Measurements from ENCODE around the gene WIPF2. TPM values are rescaled to one million over a fixed set of nuclear protein-coding genes. Genes with fewer than 3 reads are reported as not detected.

WIPF2 gene
- total and polyA plus RNA-seq, 2 donors: 2.9 to 9.9 TPM

DNA sequence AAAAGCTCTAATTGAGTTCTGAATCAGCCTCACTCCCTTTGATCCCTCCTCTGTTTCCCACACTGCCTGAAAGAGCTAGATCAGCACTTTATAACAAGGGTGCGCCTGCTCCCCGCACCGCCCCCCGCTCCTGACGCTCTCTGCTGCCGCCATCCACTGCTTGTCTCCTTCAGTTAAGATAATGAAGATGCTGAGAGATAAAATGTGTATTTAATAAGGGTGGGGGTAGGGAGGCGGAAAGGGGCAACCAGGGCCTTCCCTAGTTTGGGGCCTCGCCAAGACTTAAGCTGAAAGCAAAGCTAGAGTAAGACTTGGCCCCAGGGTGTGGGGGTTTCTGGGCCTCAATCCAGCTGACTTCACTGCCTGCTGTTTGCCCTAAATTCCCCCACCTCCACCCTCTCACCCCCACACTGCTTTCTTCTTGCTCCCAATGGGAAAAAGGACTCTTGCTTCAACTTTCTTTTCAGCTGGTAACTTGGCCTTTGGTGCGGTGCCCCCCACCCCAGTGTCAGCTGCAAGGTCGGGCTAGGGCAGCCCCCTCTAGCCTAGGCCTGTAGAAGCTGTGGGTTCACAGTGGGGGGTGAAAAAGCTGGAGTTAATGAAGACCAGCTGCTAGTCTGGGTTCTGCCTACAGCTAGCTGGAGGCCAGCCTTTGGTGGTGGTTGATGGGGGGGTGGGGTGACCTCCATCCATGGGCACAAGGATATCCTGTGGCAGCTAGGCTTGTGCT, 88.1 kb downstream of the WIPF2 start:
- peak in 1 of 9 donors; percentile 55 for DNase-seq (ENCODE audit: low read depth in 6 of 9, low spot score in 9 of 9)
- Histone ChIP-seq H3K4me1 (ENCODE audit: control insufficient read depth in 2 of 2, insufficient read depth in 2 of 2, low read length in 2 of 2) (peaks cover 27 to 89% of the 10 kb centered on the region in 2 donors), H3K9me3 (ENCODE audit: control insufficient read depth in 2 of 2, insufficient read depth in 1 of 2, low read length in 1 of 2) (no peaks in the 10 kb centered on the region), H3K27ac (ENCODE audit: low read depth in 1 of 2, low read length in 1 of 2) (peak overlapping the region in 1 of 2 donors; percentile 70), H3K4me3 (ENCODE audit: low read length in 2 of 2) (no peak overlapping the region), H3K27me3 (ENCODE audit: control insufficient read depth in 2 of 2, insufficient read depth in 1 of 2, low read length in 1 of 2) (no peaks in the 10 kb centered on the region), H3K36me3 (ENCODE audit: control insufficient read depth in 2 of 2, insufficient read depth in 2 of 2, low read length in 1 of 2) (peaks cover 0 to 22% of the 10 kb centered on the region in 2 donors)
- 66% methylated on average over 10 of the region's 10 CpGs for WGBS

DNA sequence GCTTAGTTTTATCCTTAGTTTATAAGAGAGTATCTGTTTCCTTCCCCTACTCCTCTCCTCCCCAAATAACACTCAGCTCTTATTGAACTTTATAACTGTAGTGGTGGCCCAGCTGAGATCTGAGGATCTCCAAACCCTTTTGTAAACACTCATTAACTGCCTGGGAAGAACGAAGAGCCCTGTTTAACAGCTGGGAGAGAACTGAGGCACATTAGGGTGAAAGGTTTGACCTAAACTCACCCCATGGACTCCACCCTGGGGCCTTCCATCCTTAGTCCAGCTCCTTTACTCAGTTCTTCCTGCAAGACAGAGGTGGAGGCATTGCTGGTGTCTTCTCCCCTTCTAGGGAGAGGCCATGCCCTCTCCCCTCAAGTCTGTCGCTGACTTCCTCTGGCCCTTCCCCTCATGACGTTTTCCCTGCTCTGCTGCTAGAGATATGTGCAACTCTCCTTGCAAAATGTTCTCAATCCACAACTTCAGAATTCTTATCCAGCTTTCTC, 88.7 kb downstream of the WIPF2 start:
- H3K27me3 ChIP-seq (ENCODE audit: control insufficient read depth in 2 of 2, insufficient read depth in 1 of 2, low read length in 1 of 2): no peaks in the 10 kb centered on the region
- no peak for DNase-seq (ENCODE audit: low read depth in 6 of 9, low spot score in 9 of 9)
- peaks cover 29 to 95% of the 10 kb centered on the region in 2 donors for H3K4me1 ChIP-seq (ENCODE audit: control insufficient read depth in 2 of 2, insufficient read depth in 2 of 2, low read length in 2 of 2)
- H3K27ac ChIP-seq (ENCODE audit: low read depth in 1 of 2, low read length in 1 of 2): peak overlapping the region in 1 of 2 donors; percentile 70
- WGBS: 35% methylated on average over 3 of the region's 3 CpGs
- no peak overlapping the region for H3K4me3 ChIP-seq (ENCODE audit: low read length in 2 of 2)
- H3K9me3 ChIP-seq (ENCODE audit: control insufficient read depth in 2 of 2, insufficient read depth in 1 of 2, low read length in 1 of 2): no peaks in the 10 kb centered on the region
- H3K36me3 ChIP-seq (ENCODE audit: control insufficient read depth in 2 of 2, insufficient read depth in 2 of 2, low read length in 1 of 2): peaks cover 0 to 17% of the 10 kb centered on the region in 2 donors

DNA sequence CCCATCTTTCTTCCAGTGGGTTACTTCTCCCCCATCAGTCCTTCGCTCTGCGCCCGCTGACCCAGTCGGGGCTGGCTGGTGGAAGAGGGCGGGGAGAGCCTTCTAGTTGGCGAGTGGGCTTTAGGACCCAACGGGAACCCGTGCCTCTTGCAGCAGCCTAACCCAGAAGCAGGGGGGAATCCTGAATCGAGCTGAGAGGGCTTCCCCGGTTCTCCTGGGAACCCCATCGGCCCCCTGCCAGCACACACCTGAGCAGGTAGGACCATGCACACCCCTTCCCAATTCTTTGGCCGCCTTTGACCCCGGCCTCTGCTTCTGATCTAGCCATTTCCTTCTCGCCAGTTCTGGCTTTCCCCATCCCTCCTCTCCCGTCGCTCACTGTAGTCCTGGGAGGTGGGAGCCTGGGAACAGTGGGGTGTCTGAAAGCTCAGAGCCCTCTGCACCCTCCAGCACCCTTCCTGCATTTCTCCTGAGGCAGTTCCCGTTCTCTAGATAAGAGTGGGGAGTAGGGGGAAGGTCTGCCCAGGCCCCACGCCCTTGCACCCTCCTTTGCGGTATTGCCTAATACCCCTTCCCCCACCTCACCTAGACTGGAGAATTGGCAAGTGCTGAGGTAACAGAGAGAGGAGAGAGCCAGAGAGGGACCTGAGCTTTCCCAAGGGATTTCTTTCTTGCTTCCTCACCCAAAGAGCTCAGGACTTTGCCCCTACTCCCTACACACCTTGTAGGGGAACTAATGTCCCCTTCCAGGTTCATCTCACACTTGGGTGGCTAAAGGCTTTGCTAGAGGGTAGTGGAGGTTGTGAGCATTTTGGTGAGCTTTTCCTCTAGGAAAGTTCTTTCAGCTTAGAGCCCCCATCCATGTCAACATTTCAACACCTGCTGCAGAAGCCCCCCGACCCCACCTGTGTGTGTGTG, 90.2 kb downstream of the WIPF2 start, which contains the start of gene RARA:
Gene RARA (plus strand): TSS at position 150 of the 918 bp plus-strand sequence. CDS start 22,039 bp downstream, outside the sequence.
- H3K4me1 ChIP-seq (ENCODE audit: control insufficient read depth in 2 of 2, insufficient read depth in 2 of 2, low read length in 2 of 2): peaks cover 25 to 94% of the 10 kb centered on the region in 2 donors
- H3K4me3 ChIP-seq (ENCODE audit: low read length in 2 of 2): peak within 1 kb of the TSS; percentile 36 to 54
- 30% methylated on average over 20 of the region's 20 CpGs for WGBS
- DNase-seq (ENCODE audit: low read depth in 6 of 9, low spot score in 9 of 9): peak in 1 of 9 donors; percentile 75
- H3K9me3 ChIP-seq (ENCODE audit: control insufficient read depth in 2 of 2, insufficient read depth in 1 of 2, low read length in 1 of 2): no peaks in the 10 kb centered on the region
- H3K27me3 ChIP-seq (ENCODE audit: control insufficient read depth in 2 of 2, insufficient read depth in 1 of 2, low read length in 1 of 2): no peaks in the 10 kb centered on the region
- peak within 1 kb of the TSS in 1 of 2 donors; percentile 15 for H3K27ac ChIP-seq (ENCODE audit: low read depth in 1 of 2, low read length in 1 of 2)
- H3K36me3 ChIP-seq (ENCODE audit: control insufficient read depth in 2 of 2, insufficient read depth in 2 of 2, low read length in 1 of 2): peaks cover 0 to 2% of the 10 kb centered on the region in 2 donors

- Histone ChIP-seq H3K27me3 (ENCODE audit: control insufficient read depth in 2 of 2, insufficient read depth in 1 of 2, low read length in 1 of 2) (no peaks in the 10 kb centered on the region), H3K27ac (ENCODE audit: low read depth in 1 of 2, low read length in 1 of 2) (no peak overlapping the region), H3K9me3 (ENCODE audit: control insufficient read depth in 2 of 2, insufficient read depth in 1 of 2, low read length in 1 of 2) (no peaks in the 10 kb centered on the region), H3K36me3 (ENCODE audit: control insufficient read depth in 2 of 2, insufficient read depth in 2 of 2, low read length in 1 of 2) (no peaks in the 10 kb centered on the region), H3K4me3 (ENCODE audit: low read length in 2 of 2) (no peak overlapping the region), H3K4me1 (ENCODE audit: control insufficient read depth in 2 of 2, insufficient read depth in 2 of 2, low read length in 2 of 2) (peaks cover 31 to 93% of the 10 kb centered on the region in 2 donors)
- 88% methylated on average over 2 of the region's 2 CpGs for WGBS
- no peak for DNase-seq (ENCODE audit: low read depth in 6 of 9, low spot score in 9 of 9)
Measured at GRCh38 chr17:40309949-40310510, 90.9 kb downstream of the WIPF2 start.

GRCh38 chr17:40310882-40311391, 91.8 kb downstream of the WIPF2 start:
- no peak overlapping the region for H3K4me3 ChIP-seq (ENCODE audit: low read length in 2 of 2)
- no peak for DNase-seq (ENCODE audit: low read depth in 6 of 9, low spot score in 9 of 9)
- H3K4me1 ChIP-seq (ENCODE audit: control insufficient read depth in 2 of 2, insufficient read depth in 2 of 2, low read length in 2 of 2): peaks cover 40 to 97% of the 10 kb centered on the region in 2 donors
- H3K36me3 ChIP-seq (ENCODE audit: control insufficient read depth in 2 of 2, insufficient read depth in 2 of 2, low read length in 1 of 2): no peaks in the 10 kb centered on the region
- H3K9me3 ChIP-seq (ENCODE audit: control insufficient read depth in 2 of 2, insufficient read depth in 1 of 2, low read length in 1 of 2): no peaks in the 10 kb centered on the region
- H3K27ac ChIP-seq (ENCODE audit: low read depth in 1 of 2, low read length in 1 of 2): no peak overlapping the region
- H3K27me3 ChIP-seq (ENCODE audit: control insufficient read depth in 2 of 2, insufficient read depth in 1 of 2, low read length in 1 of 2): no peaks in the 10 kb centered on the region
- WGBS: 90% methylated on average over 7 of the region's 7 CpGs

- peaks cover 41 to 97% of the 10 kb centered on the region in 2 donors for H3K4me1 ChIP-seq (ENCODE audit: control insufficient read depth in 2 of 2, insufficient read depth in 2 of 2, low read length in 2 of 2)
- WGBS: 50% methylated on average over 2 of the region's 2 CpGs
- H3K9me3 ChIP-seq (ENCODE audit: control insufficient read depth in 2 of 2, insufficient read depth in 1 of 2, low read length in 1 of 2): no peaks in the 10 kb centered on the region
- H3K4me3 ChIP-seq (ENCODE audit: low read length in 2 of 2): no peak overlapping the region
- no peak for DNase-seq (ENCODE audit: low read depth in 6 of 9, low spot score in 9 of 9)
- peaks cover 0 to under 1% of the 10 kb centered on the region in 2 donors for H3K27me3 ChIP-seq (ENCODE audit: control insufficient read depth in 2 of 2, insufficient read depth in 1 of 2, low read length in 1 of 2)
- H3K27ac ChIP-seq (ENCODE audit: low read depth in 1 of 2, low read length in 1 of 2): no peak overlapping the region
- no peaks in the 10 kb centered on the region for H3K36me3 ChIP-seq (ENCODE audit: control insufficient read depth in 2 of 2, insufficient read depth in 2 of 2, low read length in 1 of 2)
Measured at GRCh38 chr17:40311575-40311974, 92.5 kb downstream of the WIPF2 start.

DNA sequence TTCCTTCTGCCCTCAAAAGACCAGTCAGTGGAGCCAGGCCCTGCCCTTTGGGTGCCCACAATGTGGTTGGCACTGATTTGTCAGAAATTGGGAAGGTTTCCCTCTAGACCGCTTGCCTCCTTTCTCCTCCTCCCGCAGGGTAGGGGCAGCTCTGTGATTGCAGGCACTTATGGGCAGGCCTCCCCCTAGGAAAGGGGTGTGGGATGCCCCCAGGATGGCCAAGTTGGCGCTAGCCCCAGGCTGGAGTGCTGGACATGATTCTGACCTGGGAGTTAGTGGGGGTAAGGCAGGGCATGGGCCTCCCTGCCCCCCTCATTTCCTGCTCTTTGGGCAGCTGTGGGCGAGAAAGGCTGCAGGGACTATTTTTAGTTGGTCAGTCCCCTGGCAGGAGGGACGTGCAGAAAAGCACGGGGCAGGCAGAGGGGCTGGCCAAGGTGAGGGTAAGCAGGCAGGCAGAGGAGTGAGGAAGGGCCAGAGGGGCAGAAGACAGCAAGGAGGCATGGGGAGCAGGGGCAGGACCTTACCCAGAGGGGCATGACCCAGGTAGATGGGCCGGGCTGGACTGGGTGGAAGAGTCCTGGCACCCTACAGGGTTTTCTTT, 93.1 kb downstream of the WIPF2 start:
- no peak for DNase-seq (ENCODE audit: low read depth in 6 of 9, low spot score in 9 of 9)
- no peaks in the 10 kb centered on the region for H3K9me3 ChIP-seq (ENCODE audit: control insufficient read depth in 2 of 2, insufficient read depth in 1 of 2, low read length in 1 of 2)
- H3K36me3 ChIP-seq (ENCODE audit: control insufficient read depth in 2 of 2, insufficient read depth in 2 of 2, low read length in 1 of 2): no peaks in the 10 kb centered on the region
- no peak overlapping the region for H3K27ac ChIP-seq (ENCODE audit: low read depth in 1 of 2, low read length in 1 of 2)
- H3K4me1 ChIP-seq (ENCODE audit: control insufficient read depth in 2 of 2, insufficient read depth in 2 of 2, low read length in 2 of 2): peaks cover 41 to 97% of the 10 kb centered on the region in 2 donors
- 76% methylated on average over 7 of the region's 7 CpGs for WGBS
- peaks cover 0 to 6% of the 10 kb centered on the region in 2 donors for H3K27me3 ChIP-seq (ENCODE audit: control insufficient read depth in 2 of 2, insufficient read depth in 1 of 2, low read length in 1 of 2)
- no peak overlapping the region for H3K4me3 ChIP-seq (ENCODE audit: low read length in 2 of 2)

GRCh38 chr17:40312893-40313667, 94.0 kb downstream of the WIPF2 start:
- 69% methylated on average over 4 of the region's 4 CpGs for WGBS
- H3K36me3 ChIP-seq (ENCODE audit: control insufficient read depth in 2 of 2, insufficient read depth in 2 of 2, low read length in 1 of 2): no peaks in the 10 kb centered on the region
- H3K9me3 ChIP-seq (ENCODE audit: control insufficient read depth in 2 of 2, insufficient read depth in 1 of 2, low read length in 1 of 2): no peaks in the 10 kb centered on the region
- no peak overlapping the region for H3K4me3 ChIP-seq (ENCODE audit: low read length in 2 of 2)
- peaks cover 0 to 6% of the 10 kb centered on the region in 2 donors for H3K27me3 ChIP-seq (ENCODE audit: control insufficient read depth in 2 of 2, insufficient read depth in 1 of 2, low read length in 1 of 2)
- peaks cover 42 to 97% of the 10 kb centered on the region in 2 donors for H3K4me1 ChIP-seq (ENCODE audit: control insufficient read depth in 2 of 2, insufficient read depth in 2 of 2, low read length in 2 of 2)
- peak in 1 of 9 donors; percentile 11 for DNase-seq (ENCODE audit: low read depth in 6 of 9, low spot score in 9 of 9)
- no peak overlapping the region for H3K27ac ChIP-seq (ENCODE audit: low read depth in 1 of 2, low read length in 1 of 2)
